Stimulated activated CD8-positive, alpha-beta memory T cell treated with anti-CD3 and anti-CD28 coated beads, Interleukin-7, amount 100 ng/mL, for 48 hours (primary cell): ENCODE measurements around the gene EPX.
"Not testable (repeated sequence)": the region's sequence is repeated elsewhere in the genome, so short reads cannot be mapped to it uniquely, and the experiment has no call there.

Experiments used
- DNase-seq, 2 donors: peaks; one replicate each; pipeline ENCODE4 v3.0.0-alpha.2; 2020; ENCODE audit warnings: low read depth in 1 of 2; ENCODE audit errors: extremely low read depth in 1 of 2

EPX gene, protein sequence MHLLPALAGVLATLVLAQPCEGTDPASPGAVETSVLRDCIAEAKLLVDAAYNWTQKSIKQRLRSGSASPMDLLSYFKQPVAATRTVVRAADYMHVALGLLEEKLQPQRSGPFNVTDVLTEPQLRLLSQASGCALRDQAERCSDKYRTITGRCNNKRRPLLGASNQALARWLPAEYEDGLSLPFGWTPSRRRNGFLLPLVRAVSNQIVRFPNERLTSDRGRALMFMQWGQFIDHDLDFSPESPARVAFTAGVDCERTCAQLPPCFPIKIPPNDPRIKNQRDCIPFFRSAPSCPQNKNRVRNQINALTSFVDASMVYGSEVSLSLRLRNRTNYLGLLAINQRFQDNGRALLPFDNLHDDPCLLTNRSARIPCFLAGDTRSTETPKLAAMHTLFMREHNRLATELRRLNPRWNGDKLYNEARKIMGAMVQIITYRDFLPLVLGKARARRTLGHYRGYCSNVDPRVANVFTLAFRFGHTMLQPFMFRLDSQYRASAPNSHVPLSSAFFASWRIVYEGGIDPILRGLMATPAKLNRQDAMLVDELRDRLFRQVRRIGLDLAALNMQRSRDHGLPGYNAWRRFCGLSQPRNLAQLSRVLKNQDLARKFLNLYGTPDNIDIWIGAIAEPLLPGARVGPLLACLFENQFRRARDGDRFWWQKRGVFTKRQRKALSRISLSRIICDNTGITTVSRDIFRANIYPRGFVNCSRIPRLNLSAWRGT

DNA sequence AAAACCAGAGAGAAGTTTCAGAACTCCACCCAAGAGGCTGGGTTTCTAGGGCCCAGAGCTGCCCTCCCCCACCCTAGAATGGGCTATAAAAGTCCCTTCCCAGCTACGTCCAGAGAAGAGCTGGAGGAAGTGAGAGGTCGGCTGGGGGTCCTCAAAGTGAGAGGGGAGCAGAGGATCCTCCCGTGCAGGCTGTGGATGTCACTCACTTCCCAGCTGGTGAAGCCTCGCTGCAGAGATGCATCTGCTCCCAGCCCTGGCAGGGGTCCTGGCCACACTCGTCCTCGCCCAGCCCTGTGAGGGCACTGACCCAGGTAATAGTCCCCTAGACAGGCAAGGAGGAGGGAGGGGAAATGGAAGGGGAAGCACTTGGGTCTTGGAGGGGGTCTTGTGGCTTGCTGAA, at the start of gene EPX:
TSS of gene EPX (plus strand) at position 115 of the 400 bp plus-strand sequence. CDS start at position 236, 121 bp downstream.
- no peak for DNase-seq

DNA sequence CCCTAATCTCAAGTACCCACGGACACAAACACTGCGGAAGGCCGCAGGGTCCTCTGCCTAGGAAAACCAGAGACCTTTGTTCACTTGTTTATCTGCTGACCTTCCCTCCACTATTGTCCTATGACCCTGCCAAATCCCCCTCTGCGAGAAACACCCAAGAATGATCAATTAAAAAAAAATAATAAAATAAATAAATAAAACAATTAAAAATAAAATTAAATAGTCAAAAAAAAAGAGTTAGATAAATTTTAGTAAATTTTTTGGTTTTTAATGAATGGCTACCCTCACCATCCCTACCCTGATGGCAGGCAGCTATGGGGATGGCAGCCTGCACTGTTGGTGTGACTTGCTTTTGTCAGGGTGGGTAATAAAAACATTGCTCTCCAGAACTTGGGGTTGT, 49.2 kb upstream of the EPX start:
- not testable (repeated sequence) for DNase-seq

GRCh38 chr17:58144801-58145200, 47.7 kb upstream of the EPX start:
- DNase-seq: no peak

DNA sequence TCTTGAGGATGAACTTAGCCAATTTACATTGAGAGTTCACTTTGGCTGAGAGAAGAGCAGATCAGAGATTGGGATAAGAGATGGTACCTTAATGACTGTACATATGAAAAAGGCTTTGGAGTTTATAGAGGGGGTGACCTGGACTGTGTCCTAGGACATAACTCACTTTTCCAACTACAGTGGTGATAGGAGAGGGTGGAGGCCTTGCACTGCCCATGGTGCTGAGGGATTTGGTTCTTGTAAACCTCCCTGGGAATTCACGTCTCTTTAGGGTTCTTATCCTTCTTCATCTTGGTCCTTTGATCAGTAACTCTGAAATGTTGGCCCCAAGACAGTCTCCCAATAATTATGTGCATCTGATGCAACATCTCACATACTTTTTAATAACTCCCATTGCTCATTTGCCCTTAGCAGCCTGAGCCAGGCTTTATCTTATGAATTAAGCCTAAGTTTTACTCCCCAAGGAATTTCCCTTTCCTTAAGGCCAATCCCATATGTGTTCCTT, 44.5 kb upstream of the EPX start, which contains the start of gene OR4D1:
TSS of gene OR4D1 (plus strand) at position 455 of the 505 bp plus-strand sequence. CDS start 6,770 bp downstream, outside the sequence.
- no peak for DNase-seq

DNA sequence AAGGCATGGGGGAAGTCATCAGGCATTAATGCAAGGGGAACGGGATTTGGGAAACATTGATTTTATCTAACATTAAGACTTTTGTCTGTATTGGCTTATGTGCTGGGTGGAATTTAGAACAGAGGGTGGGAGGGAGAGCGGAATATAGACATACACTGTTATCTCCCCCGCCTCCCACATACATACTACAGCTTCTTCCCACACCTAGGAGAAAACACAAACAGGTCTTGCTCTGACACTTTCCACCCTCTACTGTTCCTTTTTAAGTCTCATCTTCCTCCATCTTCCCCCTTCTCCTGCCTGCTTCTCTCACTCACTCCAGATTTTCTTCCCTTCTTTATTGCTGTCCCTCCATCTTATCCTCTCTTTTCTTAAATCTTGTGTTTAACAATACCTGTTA, 43.9 kb upstream of the EPX start:
- no peak for DNase-seq

DNA sequence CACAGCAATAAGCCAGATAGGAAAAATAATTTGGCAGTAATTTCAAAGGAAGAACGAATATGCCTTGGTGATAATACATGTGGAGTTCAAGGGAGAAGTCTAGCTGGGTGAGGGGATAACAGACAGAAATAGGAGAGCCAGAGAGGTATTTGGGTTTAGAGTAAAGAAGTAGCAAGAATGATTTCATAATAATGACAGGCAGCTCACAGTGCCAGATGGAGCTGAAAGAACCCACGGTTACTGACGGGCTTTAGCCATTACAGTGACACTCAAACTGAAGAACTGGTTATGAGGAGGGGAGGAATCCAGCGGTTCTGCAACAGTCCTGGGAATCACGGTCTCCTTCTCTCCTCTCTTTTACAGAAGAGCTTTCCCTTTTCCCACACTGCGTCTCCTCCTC, 42.1 kb upstream of the EPX start:
- no peak for DNase-seq

GRCh38 chr17:58153046-58153445, 39.5 kb upstream of the EPX start:
- DNase-seq: peak in 1 of 2 donors; percentile 21

DNA sequence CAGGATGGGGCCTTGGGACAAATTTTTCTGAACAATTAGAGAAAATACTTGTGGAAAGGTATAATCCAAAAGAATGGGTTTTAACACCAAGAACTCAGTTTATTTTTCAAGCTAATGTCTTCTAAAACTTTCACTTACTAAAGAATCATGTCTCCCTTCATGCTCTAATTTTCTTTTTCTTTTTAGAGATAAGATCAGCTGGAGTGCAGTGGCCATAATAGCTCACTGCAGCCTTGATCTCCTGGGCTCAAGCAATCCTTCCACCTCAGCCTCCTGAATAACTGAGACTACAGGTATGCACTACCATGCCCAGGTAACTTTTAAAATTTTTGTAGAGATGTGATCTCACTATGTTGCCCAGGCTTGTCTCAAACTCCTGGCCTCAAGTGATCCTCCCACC, 38.9 kb upstream of the EPX start:
- no peak for DNase-seq

DNA sequence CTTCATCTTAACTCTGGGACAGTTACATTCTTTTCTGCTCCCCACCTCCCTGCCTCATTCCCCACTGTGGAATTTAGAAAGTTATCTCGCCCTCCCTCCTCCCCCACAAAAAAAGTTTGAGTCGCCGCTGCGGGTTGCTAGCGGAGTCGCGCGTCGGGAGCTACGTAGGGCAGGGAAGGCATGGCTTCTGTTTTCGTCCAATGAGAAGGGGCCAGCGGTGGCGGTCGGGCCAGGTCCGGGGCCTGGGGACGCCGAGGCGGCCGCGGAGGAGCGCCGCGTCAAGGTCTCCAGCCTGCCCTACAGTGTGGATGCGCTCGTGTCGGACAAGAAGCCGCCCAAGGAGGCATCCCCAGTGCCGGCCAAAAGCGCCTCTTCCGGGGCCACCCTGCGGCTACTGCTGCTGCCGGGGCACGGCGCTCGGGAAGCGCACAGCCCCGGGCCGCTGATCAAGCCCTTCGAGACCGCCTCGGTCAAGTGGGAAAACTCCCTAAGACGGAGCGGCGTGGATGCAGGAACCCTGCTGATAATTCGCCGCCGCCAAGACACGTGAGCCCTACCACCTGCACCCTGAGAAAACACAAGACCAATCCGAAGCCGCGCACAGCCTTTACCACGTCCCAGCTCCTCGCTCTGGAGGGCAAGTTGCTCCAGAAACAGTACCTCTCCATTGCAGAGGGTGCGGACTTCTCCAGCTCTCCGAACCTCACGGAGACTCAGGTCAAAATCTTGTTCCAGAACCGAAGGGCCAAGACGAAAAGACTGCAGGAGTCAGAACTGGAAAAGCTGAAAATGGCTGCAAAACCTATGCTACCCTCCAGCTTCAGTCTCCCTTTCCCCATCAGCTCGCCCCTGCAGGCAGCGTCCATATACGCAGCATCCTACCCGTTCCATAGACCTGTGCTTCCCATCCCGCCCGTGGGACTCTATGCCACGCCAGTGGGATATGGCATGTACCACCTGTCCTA, 35.4 kb upstream of the EPX start:
- DNase-seq: peak; percentile 34 to 55

- DNase-seq: no peak
These were observed 34.3 kb upstream of the EPX start for GRCh38 chr17:58158181-58158580.

GRCh38 chr17:58161566-58161965, 31.0 kb upstream of the EPX start:
- DNase-seq: no peak

GRCh38 chr17:58165981-58166380, 26.5 kb upstream of the EPX start:
- DNase-seq: no peak

DNA sequence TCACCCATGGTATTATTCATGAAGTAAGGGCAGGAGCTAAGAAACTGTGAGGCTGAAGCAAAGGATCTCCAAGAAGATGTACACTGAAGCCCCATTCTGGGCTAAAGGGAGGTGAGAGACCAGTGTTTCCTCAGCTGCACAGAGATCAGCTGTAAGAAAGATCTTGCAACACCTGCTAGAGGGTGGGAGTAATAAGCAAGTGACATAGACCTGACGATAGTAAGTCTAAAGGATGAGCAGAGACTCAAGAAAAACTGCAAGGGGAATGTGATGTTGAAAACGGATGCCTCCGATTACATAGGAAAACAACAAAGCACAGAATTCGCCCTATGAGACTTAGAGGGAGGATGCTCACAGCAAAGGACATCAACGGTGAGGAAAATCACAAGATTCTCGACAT, 25.8 kb upstream of the EPX start, which contains the start of gene OR4D2:
TSS of gene OR4D2 (plus strand) at position 301 of the 400 bp plus-strand sequence. CDS start 2,674 bp downstream, outside the sequence.
- DNase-seq: no peak

DNA sequence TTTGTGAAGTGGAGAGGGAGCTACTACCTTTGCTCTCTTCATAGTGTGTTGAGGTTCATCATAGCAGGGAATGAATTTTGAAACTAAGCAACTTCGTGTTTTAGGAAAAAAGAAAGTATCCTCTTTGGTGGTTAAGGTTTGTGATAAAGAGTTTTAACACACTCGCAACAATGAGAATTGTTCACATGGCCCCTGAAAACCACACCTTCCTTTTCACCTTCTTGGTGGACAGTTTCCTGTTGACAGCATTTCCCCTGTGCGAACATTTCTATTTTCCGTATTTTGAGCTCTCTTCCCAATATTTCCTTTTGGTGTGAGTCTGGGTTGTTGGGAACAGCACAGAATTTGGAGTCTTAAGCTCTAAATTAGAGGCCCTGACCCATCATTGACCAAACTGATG, 21.9 kb upstream of the EPX start:
- no peak for DNase-seq

- no peak for DNase-seq
These were observed 20.0 kb upstream of the EPX start for GRCh38 chr17:58172369-58173071.

DNA sequence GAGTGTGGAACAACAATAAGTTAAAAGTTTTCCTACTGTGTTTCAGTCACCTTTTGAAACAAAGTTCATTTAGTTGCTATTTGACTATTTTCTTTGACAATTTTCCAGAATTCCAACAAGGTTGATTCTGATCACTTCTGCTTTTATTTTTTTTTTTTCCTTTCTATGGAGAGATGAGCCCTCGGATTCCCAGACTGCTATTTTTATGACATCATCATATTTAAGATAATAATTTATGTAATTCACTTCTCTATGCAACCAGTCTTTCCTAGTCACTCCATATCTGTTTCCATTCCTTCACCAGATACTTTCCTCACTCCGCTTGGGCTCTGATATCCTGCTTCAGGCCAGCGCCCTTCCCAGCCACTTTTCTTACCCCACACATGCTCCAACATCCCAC, 17.7 kb upstream of the EPX start:
- no peak for DNase-seq

GRCh38 chr17:58176200-58176599, 16.3 kb upstream of the EPX start:
- no peak for DNase-seq

GRCh38 chr17:58181796-58182195, 10.7 kb upstream of the EPX start:
- no peak for DNase-seq

DNA sequence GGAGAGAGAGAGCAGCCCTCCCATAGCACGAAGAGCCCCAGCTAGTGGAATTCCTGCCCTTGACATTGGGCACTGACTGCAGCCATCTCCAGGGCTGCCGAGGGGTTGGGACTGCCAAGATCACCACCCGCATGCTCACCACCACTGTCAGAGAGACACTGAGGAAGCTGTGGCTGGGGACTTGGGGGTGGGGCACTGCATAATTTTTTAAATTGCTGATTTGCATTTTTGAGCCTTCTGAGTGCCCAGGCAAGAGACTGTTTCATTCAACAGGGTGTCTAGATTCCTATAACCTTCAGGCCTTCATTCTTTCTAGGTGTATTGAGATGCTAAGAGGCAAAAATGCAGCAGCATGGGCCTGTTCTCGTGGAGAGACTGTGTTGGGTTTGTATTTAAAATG, 9.0 kb upstream of the EPX start:
- DNase-seq: no peak
